ENCODE data around the gene MSLN. TPM values are rescaled to one million over a fixed set of nuclear protein-coding genes. Genes with fewer than 3 reads are reported as not detected.

MSLN gene
- total RNA-seq, 1 donor from 2014 or later: 0.77 TPM

GRCh38 chr16:743794-744500, 16.6 kb upstream of the MSLN start:
- Mint-ChIP-seq H3K9me3 (no peaks in the 10 kb centered on the region), H3K4me1 (ENCODE audit: unreplicated experiment) (peaks cover 6% of the 10 kb centered on the region), H3K27me3 (no peaks in the 10 kb centered on the region), H3K36me3 (no peaks in the 10 kb centered on the region), H3K4me3 (no peak overlapping the region), H3K27ac (no peak overlapping the region)
- peak; percentile 54 for TF ChIP-seq CTCF (conservative IDR thresholded peaks at IDR 0.05)
- no peak for DNase-seq (ENCODE audit: extremely low spot score, unreplicated experiment)

DNA sequence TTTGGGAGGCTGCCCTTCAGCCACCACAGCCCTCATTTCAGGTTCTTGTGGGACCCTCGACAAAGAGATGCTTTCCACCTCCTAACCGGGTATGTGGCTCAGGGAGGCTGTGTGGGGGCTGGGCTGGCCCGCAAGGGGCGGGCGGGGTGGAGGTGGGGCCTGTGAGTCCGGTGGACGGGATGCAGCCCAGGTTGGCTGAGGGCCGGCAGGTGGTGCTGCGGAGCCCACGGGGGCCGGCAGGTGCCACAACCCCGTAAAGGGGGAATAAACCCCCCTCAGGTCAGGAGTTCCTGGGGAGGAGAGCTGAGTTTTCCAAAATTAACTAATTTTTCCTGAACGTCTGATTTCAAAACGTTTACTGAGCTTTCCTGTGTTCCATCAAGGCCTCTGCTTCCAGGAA, 14.8 kb upstream of the MSLN start:
- TF ChIP-seq CTCF (conservative IDR thresholded peaks at IDR 0.05): peak; percentile 69
- Mint-ChIP-seq H3K27ac (no peak overlapping the region), H3K36me3 (no peaks in the 10 kb centered on the region), H3K27me3 (peaks cover 4% of the 10 kb centered on the region), H3K4me1 (ENCODE audit: unreplicated experiment) (no peaks in the 10 kb centered on the region), H3K9me3 (no peaks in the 10 kb centered on the region), H3K4me3 (no peak overlapping the region)
- no peak for DNase-seq (ENCODE audit: extremely low spot score, unreplicated experiment)

DNA sequence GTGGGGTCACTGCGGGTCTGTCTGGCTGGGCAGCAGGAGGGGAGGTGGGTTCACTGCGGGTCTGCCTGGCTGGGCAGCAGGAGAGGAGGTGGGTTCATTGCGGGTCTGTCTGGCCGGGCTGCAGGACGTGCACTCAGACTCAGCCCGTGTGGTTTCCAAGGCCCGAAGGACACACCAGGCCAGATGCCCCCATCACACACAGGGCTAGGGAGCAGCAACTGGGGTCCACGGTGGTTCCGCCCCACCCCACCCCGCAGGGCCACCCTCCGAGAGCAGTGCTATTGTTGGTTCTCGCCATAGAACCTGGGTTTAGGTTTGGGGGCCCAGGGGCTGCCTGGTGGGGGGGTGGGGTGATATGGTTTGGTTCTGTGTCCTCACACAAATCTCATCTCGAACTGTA, 13.9 kb upstream of the MSLN start:
- Mint-ChIP-seq H3K27ac (no peak overlapping the region), H3K4me3 (no peak overlapping the region), H3K9me3 (no peaks in the 10 kb centered on the region), H3K4me1 (ENCODE audit: unreplicated experiment) (no peaks in the 10 kb centered on the region), H3K36me3 (no peaks in the 10 kb centered on the region), H3K27me3 (peaks cover 10% of the 10 kb centered on the region)
- no peak for DNase-seq (ENCODE audit: extremely low spot score, unreplicated experiment)
- TF ChIP-seq CTCF (conservative IDR thresholded peaks at IDR 0.05): no peak

GRCh38 chr16:747978-748746, 12.4 kb upstream of the MSLN start:
- no peaks in the 10 kb centered on the region for H3K36me3 Mint-ChIP-seq
- H3K4me3 Mint-ChIP-seq: no peak overlapping the region
- H3K9me3 Mint-ChIP-seq: no peaks in the 10 kb centered on the region
- H3K4me1 Mint-ChIP-seq (ENCODE audit: unreplicated experiment): peaks cover 4% of the 10 kb centered on the region
- TF ChIP-seq CTCF (conservative IDR thresholded peaks at IDR 0.05): no peak
- H3K27me3 Mint-ChIP-seq: peaks cover 26% of the 10 kb centered on the region
- DNase-seq (ENCODE audit: extremely low spot score, unreplicated experiment): no peak
- H3K27ac Mint-ChIP-seq: no peak overlapping the region

GRCh38 chr16:749010-749409, 11.5 kb upstream of the MSLN start:
- Mint-ChIP-seq H3K4me3 (no peak overlapping the region), H3K27ac (no peak overlapping the region), H3K4me1 (ENCODE audit: unreplicated experiment) (peaks cover 4% of the 10 kb centered on the region), H3K36me3 (no peaks in the 10 kb centered on the region), H3K9me3 (no peaks in the 10 kb centered on the region), H3K27me3 (peaks cover 27% of the 10 kb centered on the region)
- no peak for TF ChIP-seq CTCF (conservative IDR thresholded peaks at IDR 0.05)
- DNase-seq (ENCODE audit: extremely low spot score, unreplicated experiment): no peak
